Activated naive CD8-positive, alpha-beta T cell treated with anti-CD3 and anti-CD28 coated beads, Interleukin-2, amount 50 U/mL, for 16 hours (primary cell): ENCODE data around the gene ALPK1.

Source experiments
- DNase-seq: peaks from one replicate; pipeline ENCODE4 v3.0.0-alpha.2; 2020; ENCODE audit warnings: low read depth, low spot score

Gene ALPK1

DNA sequence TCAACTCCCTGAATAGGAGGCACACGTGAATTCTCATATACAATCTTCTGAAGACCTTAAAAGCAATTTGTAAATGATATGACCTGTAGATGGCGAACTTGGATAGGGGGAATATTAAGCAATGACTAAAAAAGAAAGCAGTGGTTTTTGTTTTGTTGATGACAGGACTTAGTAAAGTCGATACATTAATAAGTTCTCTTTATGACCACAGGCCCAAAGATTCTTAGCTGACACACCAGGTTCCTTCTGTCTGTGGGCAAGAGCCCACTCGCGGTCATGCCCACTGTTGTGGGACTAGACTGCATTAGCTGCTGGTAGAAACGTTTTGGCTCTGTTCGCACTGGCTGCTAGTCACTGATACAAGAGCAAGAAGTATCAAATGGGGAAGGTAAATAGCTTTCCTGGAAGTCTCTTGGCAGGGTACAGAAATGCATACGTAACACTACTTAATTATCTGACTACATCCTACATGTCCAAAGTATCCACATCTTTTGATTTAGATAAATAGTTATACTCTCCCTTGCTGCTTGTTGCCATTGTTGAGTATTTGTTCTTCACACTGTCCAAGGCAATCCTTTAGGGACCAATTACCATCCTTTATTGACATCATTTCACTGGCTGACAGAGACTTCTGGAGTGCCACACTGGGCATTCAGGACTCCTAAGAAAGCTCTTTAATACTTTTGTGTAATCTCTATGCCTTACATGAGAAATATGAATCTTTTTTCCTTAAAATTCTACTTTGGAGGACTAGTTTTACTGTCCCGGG is 31.0 kb downstream of the ALPK1 start:
- no peak for DNase-seq

DNA sequence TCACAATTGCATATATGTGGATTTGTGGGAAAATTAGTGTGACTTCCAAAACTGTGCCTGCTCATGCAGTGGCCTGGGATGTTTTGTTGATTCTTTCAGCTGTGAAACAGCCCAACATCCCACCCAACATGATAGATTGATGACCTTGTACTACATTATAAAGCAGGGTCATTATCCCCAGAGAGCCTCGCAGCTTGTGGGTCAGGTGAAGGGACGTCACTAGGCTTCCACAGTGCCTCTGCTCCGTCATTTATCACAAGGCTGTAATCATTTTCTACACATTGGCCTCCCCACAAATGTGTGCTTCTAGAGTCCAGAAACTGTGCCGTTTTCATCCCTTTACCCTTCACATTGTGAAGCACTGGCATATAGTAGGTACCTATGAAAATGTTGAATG is 31.6 kb downstream of the ALPK1 start:
- DNase-seq = no peak

DNA sequence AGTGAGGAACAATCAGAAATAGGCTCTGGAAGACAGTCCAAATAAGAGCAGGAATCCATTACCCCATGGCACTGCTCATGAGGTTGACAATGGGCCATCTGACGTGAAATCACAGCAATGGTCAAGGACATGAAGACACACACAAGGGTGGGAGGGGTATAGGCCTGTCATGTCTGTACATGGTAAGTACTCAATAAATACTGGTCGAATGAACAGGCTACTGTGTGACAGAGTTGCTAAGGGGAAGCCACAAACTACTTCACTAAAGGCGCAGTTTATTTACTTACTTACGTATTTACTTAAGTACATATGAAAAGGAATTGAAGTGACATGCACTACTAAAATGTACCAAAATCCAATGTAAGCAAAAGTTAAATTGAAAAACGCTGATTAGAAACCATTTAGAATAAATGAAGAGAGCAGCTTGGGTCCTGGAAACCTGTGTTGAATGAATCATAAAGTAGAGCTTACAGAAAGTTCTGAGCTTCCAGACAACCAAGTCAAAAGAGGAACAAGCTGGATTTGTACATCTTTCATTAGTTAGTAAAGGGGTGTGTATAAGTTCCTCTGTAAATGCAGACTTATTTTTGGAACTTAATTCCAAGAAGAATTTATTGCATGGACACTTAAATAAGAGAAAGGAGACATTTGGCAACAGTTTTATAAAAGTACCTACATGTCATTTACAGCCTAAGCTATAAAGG is 32.7 kb downstream of the ALPK1 start:
- no peak for DNase-seq

DNA sequence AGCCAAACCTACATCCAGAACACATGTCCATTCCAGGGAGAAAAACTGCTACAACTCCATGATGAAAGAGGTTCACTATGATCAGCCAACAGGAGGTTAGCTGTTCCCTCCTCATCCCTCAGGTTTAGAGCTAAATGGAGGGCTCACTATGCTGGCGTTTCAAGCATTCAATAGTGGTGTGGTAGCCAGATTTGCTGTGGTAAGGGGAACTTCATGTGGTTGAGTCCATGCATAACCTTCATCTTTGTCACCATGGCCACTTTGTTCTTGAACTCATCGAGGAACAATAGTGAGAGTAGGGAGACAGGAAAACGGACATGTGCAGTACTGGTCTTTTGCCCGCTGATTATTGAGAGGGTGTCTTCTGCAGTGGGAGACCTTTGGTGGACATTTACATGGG is 33.8 kb downstream of the ALPK1 start:
- no peak for DNase-seq

DNA sequence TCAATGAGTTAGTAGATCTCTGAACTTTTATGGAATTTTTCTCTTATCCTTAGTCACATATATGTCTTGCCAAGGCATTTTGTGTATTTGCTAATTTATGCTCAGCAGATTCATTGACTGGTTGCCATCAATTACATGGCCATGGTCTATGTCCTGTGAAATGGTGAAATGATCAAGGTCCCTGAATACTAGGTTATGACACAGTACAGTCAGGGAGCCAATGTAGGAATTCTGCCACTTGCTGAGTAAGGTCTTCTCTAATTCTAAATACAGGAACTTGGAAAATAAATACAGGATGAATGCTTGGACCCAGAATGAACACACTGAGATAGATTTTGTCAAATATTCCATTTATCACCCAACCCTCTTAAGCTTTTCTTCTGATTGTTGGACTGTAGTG is 35.2 kb downstream of the ALPK1 start:
- DNase-seq = no peak

DNA sequence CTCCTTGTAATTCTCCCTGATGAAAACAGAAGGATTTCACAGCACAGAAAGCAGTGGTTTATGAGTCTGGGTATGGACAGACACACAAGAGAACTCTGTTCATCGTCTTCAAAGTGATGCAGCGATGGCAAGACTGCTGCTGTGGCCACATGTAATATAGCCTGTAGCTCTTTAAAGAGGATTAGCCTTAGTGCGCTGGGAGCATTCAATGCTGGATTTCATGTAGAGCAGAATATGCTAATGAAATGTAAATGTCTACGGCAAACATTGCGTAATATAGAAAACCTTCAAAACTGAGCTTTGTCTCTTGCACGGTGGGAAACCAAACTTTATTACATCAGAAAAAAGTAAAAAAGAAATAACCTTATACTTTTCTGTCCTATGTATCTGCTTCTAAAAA is 42.9 kb downstream of the ALPK1 start:
- no peak for DNase-seq

DNA sequence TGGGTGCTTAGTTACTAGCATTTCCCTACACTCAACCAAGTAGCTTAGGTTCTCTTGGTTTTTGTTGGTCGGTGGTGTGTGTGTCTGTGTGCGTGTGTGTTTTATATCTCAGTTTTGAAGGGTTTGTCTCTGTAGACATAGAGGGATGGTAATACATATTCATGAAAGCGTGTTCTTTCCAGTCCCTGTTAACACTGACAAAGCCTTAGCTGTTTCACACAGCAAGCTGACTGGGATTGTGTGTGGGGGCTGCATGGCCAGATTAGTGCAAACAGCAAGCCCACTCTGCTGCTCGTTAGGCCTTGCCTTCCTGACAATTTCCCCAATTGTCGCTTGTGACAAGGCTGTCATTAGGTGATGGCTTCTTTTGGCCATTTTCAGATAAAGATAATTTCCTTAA is 43.9 kb downstream of the ALPK1 start:
- no peak for DNase-seq

DNA sequence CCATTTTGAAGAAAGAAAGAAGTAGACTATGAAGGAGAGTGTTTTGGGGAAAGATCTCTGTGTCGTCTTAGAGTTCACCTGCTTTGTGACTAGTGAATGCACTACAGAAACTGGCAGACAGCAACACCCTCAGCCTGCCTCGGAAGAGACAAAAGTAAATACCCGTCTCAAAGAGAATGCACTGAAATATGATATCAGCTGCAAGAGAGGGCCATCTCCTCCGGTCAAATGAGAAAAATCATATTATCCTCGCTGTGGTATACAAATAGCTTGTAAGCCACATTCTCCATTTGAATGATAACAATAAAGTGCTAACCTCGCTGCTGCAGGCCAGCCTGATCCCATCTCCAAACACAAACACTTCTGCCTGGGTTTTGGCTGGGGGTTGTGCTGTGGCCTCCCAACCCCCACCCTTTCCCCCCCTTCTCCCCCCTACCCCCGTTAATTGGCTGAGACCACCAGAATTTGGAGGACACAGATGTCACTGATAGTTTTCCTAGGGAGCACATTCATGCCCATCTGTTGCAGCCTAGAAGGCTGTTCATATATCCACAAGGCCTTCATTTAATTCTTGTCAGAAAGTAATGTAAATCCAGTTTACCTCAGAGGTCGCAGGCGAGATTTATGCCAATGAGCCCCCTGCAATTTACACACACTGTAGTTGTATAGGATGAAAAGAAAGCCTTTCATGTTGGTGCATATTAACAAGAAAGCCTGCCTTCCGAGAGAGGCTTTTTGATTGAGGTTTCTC is 46.3 kb downstream of the ALPK1 start:
- DNase-seq = no peak

DNA sequence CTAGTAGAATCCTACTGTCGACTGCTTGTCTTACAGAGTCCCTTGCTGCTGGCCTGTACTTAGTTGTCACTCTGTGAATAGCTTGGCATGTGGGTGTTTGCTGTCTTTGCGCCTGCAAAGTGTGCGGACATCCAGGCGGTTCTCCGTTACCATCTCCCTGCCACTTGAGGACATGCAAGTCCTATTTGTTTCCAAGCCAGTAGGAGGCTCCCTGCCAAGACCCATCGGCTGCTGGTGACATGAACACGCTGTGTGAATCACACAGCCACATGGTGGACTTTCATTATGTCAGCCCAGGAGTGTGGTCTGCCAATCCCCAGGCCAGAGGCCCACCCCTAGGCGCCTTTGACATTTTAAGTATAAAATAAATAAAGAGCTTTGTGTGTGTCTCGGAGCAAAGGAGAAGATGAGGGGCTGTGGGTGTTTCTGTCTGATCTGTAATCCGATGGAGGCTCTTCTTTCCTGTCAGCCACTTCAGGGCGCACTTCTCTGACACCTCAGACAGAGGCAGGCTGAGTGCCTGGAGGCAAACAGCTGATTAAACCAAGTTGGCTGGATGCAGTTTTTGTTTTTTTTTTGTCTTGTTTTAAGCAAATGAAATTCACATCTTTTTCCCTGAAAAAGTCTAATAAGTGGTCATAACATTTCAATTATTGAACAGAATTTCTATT is 51.5 kb downstream of the ALPK1 start:
- DNase-seq = no peak

DNA sequence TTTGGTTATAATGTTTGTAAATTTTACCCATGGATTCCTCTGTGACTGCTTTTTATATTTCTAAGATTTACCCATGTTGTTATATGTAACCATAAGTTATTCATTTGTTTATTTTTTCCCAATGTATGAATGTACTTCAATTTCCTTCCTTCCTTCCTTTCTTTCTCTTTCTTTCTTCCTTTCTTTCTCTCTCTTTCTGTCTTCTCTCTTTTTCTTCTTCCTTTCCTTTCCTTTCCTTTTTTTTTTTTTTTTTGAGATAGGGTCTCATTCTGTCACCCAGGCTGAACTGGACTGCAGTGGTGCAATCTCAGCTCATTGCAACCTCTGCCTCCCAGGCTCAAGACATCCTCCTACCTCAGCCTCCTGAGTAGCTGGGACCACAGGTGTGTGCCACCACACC is 55.6 kb downstream of the ALPK1 start:
- DNase-seq = no peak

DNA sequence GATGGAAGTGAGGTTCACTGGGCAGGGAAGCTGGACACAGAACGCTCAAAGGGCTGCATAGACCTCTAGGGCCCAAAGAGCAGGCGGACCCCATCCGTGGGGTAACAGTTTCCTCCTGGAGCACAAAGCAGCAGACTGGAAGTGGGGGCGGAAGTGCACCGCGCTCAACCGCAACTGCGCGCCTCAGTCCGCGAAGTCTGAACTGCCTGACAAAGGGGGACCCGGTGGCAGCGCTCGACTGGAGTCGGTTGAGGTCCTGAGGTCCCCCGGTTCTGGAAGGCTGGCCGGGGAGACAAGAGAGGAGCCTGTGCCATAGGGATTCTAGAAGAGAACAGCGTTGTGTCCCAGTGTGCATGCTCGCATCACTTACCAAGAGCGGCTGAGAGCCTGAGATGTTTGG is 58.5 kb downstream of the ALPK1 start:
- no peak for DNase-seq

DNA sequence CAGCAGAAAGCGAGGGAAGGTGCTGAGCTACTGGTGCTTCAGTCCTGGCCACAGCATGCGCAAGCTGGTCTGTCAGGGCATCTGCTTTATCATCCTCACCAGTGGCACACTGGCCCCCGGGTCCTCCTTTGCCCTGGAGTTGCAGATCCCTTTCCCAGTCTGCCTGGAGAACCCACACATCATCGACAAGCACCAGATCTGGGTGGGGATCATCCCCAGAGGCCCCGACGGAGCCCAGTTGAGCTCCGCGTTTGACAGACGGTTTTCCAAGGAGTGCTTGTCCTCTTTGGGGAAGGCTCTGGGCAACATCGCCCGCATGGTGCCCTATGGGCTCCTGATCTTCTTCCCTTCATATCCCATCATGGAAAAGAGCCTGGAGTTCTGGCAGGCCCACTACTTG is 60.3 kb downstream of the ALPK1 start:
- DNase-seq = no peak

DNA sequence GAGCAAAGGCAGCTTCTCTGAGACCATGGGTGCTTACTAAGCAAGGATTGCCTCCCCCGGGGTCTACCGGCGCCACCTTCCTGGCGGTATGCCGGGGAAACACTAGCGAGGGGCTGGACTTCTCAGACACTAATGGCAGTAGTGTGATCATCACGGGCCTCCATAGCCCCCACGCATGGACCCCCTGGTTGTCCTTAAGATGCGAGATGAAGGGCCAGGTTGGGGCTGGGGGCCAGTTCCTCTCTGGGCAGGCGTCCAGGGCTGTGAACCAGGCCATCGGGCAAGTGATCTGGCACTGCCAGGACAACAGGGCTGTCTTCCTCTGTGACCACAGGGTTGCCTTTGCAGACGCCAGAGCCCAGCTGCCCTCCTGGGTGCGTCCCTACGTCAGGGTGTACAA is 60.7 kb downstream of the ALPK1 start:
- DNase-seq = no peak

DNA sequence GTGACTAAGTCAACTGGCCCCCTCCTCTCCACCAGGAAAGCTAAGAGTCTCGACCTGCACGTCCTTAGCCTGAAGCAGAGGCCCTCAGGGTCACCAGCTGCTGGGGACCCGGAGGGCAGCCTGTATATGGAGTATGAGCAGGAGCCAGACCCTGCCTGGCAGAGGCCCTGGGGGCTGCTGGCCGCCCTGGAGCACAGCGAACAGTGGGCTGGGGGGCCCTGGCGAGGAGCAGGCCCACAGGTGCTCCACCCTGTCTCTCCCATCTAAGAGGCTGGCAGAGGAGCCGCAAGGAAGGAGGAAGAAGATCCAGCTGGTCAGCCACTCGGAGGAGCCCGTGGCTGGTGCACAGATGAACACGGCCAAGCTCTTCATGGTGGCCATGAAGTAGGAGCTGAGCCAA is 61.2 kb downstream of the ALPK1 start:
- no peak for DNase-seq

DNA sequence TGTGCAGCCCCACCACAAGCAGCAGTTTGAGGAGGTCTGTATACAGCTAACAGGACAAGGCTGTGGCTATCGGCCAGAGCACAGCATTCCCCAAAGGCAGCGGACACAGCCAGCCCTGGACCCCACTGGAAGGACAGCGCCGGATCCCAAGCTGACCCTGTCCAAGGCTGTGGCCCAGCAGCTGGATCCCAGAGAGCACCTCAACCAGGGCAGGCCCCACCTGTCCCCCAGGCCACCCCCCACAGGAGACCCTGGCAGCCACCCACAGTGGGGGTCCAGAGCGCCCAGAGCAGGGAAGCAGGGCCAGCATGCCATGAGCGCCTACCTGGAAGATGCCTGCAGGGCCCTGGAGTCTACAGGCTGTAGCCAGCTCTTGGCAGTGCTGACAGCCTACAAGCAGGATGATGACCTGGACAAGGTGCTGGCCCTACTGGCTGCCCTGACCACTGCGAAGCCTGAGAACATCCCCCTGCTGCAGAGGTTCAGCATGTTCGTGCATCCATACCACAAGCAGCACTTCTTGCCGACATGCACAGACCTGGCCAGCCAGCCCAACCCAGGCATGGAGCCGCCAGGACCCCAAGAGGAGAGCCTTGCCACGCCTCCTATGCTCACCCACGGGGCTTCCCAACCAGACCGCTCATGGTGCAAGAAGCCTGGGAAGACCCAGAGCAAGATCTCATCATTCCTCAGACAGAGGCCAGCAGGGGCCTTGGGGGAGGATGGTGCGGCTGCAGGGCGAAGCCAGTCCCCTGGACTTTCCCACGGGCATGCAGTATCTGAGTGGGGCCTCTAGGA is 62.0 kb downstream of the ALPK1 start:
- no peak for DNase-seq

DNA sequence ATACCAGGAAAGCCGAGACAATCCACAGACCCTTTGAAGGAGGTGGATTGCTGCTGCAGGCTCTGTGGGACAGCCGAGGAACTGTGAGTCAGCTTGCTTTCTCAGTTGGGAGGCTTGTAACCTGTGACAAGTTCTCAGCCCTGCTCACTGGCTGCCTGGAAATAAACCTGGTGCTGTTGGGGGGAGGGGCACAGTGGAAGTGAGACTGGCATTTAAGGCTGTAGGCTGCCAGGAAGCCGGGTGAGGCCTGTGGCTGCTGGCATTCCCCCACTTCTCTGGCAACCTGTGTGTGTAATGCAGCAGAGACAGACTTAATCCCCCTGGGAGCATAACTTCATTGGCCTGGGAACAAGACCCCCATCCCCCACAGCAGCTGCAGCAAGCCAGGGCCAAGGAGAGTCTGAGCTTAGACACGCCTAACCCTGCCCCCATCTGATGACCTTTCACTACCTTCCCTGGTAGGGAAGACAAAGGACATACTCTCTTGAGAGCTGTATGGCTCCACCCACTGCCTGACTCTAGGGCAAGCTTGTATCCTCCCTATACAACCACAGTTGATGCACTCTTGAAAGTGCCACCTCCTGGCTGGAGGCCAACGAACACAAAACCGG is 64.1 kb downstream of the ALPK1 start:
- no peak for DNase-seq

DNA sequence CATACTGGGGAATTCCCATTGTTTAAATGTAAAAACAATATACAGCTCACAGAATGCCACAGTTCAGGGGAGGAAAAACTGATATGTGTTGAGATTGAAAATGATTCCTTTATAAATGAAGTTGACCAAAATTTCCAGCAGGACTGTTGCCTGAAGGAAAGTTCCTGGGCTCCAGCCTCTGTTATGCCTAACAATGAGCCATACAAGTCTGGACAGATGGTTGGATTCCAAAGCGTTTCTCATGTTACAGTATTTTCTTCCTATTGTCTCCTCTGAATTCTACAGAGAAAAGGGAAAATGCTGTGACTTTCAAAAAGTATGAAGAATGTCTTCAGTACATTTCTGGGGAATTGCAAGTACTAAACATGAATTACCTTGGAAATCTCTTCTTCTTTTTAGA is 73.3 kb downstream of the ALPK1 start:
- DNase-seq = no peak

DNA sequence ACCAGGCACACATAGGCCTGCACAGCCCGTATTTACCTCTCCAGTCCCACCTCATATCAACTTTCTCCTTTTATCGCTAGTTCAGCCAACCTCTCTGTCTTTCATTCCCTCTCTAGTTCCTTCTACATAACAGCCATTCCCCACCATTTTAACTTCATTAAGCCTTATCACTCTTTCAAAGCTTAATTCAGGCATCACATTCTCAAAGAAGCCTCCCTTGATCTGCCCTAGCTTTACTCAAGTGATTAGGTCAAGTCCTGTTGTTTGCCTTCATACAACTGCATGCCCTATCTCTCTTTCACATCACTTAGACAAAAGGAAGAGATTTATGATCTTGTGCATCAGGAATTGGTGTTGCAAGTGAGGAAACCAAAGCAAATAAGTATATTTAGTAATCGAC is 74.2 kb downstream of the ALPK1 start:
- no peak for DNase-seq

DNA sequence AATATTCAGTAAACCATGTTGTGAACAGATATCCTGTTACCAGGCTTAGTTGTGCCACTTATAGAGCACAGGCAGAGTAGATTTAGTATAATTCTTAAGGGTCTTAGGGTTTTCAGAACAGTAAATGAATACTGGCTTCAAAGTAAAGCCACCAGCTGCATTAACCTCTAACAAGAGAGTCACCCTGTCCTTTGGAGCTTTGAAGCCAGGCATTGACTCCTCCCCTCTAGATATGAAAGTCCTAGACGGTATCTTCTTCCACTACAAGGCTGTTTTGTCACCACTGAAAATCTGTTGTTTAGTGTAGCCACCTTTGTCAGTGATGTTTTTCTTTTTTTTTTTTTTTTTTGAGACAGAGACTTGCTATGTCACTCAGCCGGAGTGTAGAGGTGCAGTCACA is 77.7 kb downstream of the ALPK1 start:
- DNase-seq = no peak

DNA sequence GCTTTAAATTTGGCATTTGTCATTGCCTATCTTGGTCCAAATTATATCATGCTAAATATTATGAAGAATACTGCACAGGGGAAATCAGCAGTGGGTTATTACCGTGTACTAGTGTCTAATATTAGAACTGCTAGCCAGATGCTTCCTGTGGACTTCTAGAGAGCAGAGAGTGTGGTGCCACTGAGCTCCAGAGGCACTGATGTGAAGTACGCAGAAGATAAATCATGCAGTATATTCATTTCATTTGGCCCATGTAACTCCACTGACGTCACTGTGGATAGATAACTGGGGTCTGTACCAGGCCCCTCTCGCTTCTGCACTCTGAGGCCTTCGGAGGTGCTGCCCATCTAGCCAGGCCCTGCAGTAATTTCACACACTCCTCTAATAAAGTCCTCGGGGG is 80.0 kb downstream of the ALPK1 start:
- no peak for DNase-seq
